IMR-90 (cell line): ENCODE data around the gene CDK11B. TPM values are rescaled to one million over a fixed set of nuclear protein-coding genes. Genes with fewer than 3 reads are reported as not detected.
"Not testable (repeated sequence)": the region's sequence is repeated elsewhere in the genome, so short reads cannot be mapped to it uniquely, and the experiment has no call there.

ENCODE experiments used
- ATAC-seq: fragments of 200-7000 bp; cut with Tn5 transposase; 2 replicates; pipeline ENCODE4 v1.9.1; 2020; ENCODE audit warnings: low read depth, mild to moderate bottlenecking, moderate library complexity
- BruUV-seq: library from RNA; stranded (reverse); fragments of 400-500 nt; replicated peaks from 2 replicates; lab custom pipeline; 2021; lab: Mats Ljungman, UMichigan
- CTCF ChIA-PET: fragments of 300-600 bp; formaldehyde crosslinking; extraction: SDS; loops from one replicate; lab custom pipeline; 2021; ENCODE audit warnings: antibody characterized with exemption; lab: Yijun Ruan, JAX
- POLR2A ChIA-PET: fragments of 300-600 bp; sonication (Branson Sonifier 250); formaldehyde crosslinking; loops from one replicate; lab custom pipeline; 2022; ENCODE audit warnings: antibody characterized with exemption; ENCODE audit not compliant: unreplicated experiment; lab: Charles Lee
- DNase-seq: peaks from one replicate; pipeline ENCODE4 v3.0.0; 2013
- H2AFZ ChIP-seq: replicated peaks from 2 replicates; pipeline ENCODE3; 2013; ENCODE audit warnings: low read length, mild to moderate bottlenecking; ENCODE audit not compliant: poor library complexity
- H2AK5ac ChIP-seq: 2 replicates; pipeline ENCODE4 v1.6.1; 2013; ENCODE audit warnings: low read depth, low read length, inconsistent platforms
- H2AK9ac ChIP-seq: replicated peaks from 2 replicates; pipeline ENCODE3; 2013; ENCODE audit warnings: mild to moderate bottlenecking, low read depth, low read length, moderate library complexity; ENCODE audit not compliant: poor library complexity
- H2BK120ac ChIP-seq: 2 replicates; pipeline ENCODE4 v1.6.1; 2013; ENCODE audit warnings: low read depth, low read length, inconsistent platforms
- H2BK15ac ChIP-seq: 3 replicates; pipeline ENCODE4 v1.6.1; 2013; ENCODE audit warnings: low read depth, low read length, inconsistent platforms
- H2BK20ac ChIP-seq: 2 replicates; pipeline ENCODE4 v1.6.1; 2013; ENCODE audit warnings: low read depth, mild to moderate bottlenecking, inconsistent platforms, low read length, moderate library complexity
- H2BK5ac ChIP-seq: 2 replicates; pipeline ENCODE4 v1.6.1; 2013; ENCODE audit warnings: mild to moderate bottlenecking, low read depth, low read length, inconsistent platforms; ENCODE audit not compliant: poor library complexity, severe bottlenecking
- H3K14ac ChIP-seq: replicated peaks from 2 replicates; pipeline ENCODE4 v1.6.1; 2013; ENCODE audit warnings: low read depth, low read length, inconsistent platforms
- H3K18ac ChIP-seq: 2 replicates; pipeline ENCODE4 v1.6.1; 2013; ENCODE audit warnings: low read depth, low read length, control low read depth
- H3K23ac ChIP-seq: 2 replicates; pipeline ENCODE4 v1.6.1; 2013; ENCODE audit warnings: low read depth, low read length, inconsistent platforms
- H3K27ac ChIP-seq: 2 replicates; pipeline ENCODE4 v1.5.1; 2013; ENCODE audit warnings: mild to moderate bottlenecking, control low read depth, low read length; ENCODE audit not compliant: insufficient read depth
- H3K27me3 ChIP-seq: 2 replicates; pipeline ENCODE4 v1.6.1; 2013; ENCODE audit warnings: low read length; ENCODE audit not compliant: control insufficient read depth, insufficient read depth
- H3K36me3 ChIP-seq: 2 replicates; pipeline ENCODE4 v1.6.1; 2013; ENCODE audit warnings: low read length, mixed read lengths; ENCODE audit not compliant: control insufficient read depth, insufficient read depth
- H3K4ac ChIP-seq: 2 replicates; pipeline ENCODE4 v1.6.1; 2013; ENCODE audit warnings: low read depth, low read length, inconsistent platforms
- H3K4me1 ChIP-seq: 2 replicates; pipeline ENCODE4 v1.6.1; 2013; ENCODE audit warnings: low read length, mixed read lengths; ENCODE audit not compliant: control insufficient read depth, insufficient read depth
- H3K4me2 ChIP-seq: 2 replicates; pipeline ENCODE4 v1.6.1; 2013; ENCODE audit warnings: low read depth, mild to moderate bottlenecking, control low read depth, low read length, moderate library complexity
- H3K4me3 ChIP-seq: 2 replicates; pipeline ENCODE4 v1.5.1; 2013; ENCODE audit warnings: low read depth, mild to moderate bottlenecking, control low read depth, low read length, moderate library complexity; ENCODE audit not compliant: insufficient read depth
- H3K56ac ChIP-seq: 2 replicates; pipeline ENCODE4 v1.6.1; 2013; ENCODE audit warnings: low read length, inconsistent platforms; ENCODE audit not compliant: insufficient read depth; ENCODE audit errors: extremely low read depth
- H3K79me1 ChIP-seq, 2 experiments: 2 replicates each; pipeline ENCODE4 v1.6.1; 2013; ENCODE audit warnings: low read length in 2 of 2, inconsistent platforms in 1 of 2, low read depth in 1 of 2
- H3K9ac ChIP-seq: 2 replicates; pipeline ENCODE4 v1.6.1; 2013; ENCODE audit warnings: low read depth, low read length, control low read depth
- H3K9me1 ChIP-seq: 2 replicates; pipeline ENCODE4 v1.6.1; 2013; ENCODE audit warnings: low read length, inconsistent platforms; ENCODE audit not compliant: insufficient read depth
- H3K9me3 ChIP-seq: 2 replicates; pipeline ENCODE4 v1.6.1; 2013; ENCODE audit warnings: low read length; ENCODE audit not compliant: control insufficient read depth, insufficient read depth
- H4K20me1 ChIP-seq: 2 replicates; pipeline ENCODE4 v1.6.1; 2013; ENCODE audit warnings: low read length, inconsistent platforms; ENCODE audit not compliant: insufficient read depth
- H4K5ac ChIP-seq: 2 replicates; pipeline ENCODE4 v1.6.1; 2013; ENCODE audit warnings: mild to moderate bottlenecking, low read depth, low read length, control low read depth
- H4K8ac ChIP-seq, 2 experiments: 2 replicates each; pipeline ENCODE4 v1.6.1; 2013; ENCODE audit warnings: low read depth in 2 of 2, low read length in 2 of 2, control low read depth in 1 of 2, inconsistent platforms in 1 of 2
- H4K91ac ChIP-seq: 2 replicates; pipeline ENCODE4 v1.6.1; 2013; ENCODE audit warnings: low read depth, low read length, inconsistent platforms; ENCODE audit not compliant: insufficient read depth
- WGBS, 2 experiments: methylation state at CpG; one replicate each; pipeline versions ENCODE4 v1.1.5 to v1.1.7; 2013; ENCODE audit warnings: missing lambda C conversion rate in 2 of 2; ENCODE audit not compliant: insufficient read length in 1 of 2; ENCODE audit errors: extremely low coverage in 2 of 2; 5-methylcytosine and 5-hydroxymethylcytosine counted together
- dilution Hi-C: fragments of 300-500 bp; cut with HindIII; formaldehyde crosslinking; loops from one replicate; pipeline ENCODE4 v1.14.3; 2018; ENCODE audit warnings: low sequenced_read_pairs; ENCODE audit not compliant: unreplicated experiment
- in situ Hi-C: fragments of 300-500 bp; cut with MboI; formaldehyde crosslinking; loops from 3 replicates; pipeline ENCODE4 v1.14.3; 2019; ENCODE audit warnings: low sequenced_read_pairs, inconsistent platforms, mixed read lengths
- intact Hi-C: fragments of 100-400 bp; cut with micrococcal nuclease; formaldehyde crosslinking; loops from 2 replicates; pipeline ENCODE4 v1.10.0; 2022
- polyA plus RNA-seq, 3 experiments: library from polyadenylated mRNA; depleted of rRNA; stranded (reverse); fragments of >200 nt; gene quantifications; 2 replicates each; pipeline ENCODE4 v1.2.3, GENCODE V29; 2012; ENCODE audit warnings: low replicate concordance in 1 of 3
- total RNA-seq: library from RNA; depleted of rRNA; stranded (reverse); fragments of >200 nt; gene quantifications from 2 replicates; pipeline ENCODE4 v1.2.3, GENCODE V29; 2012

The CDK11B gene
- total and polyA plus RNA-seq, 2 of the 4 experiments (the other 2 are of a cell fraction), result 8.2 to 19.1 TPM

GRCh38 chr1:1640711-1641461, 17.9 kb downstream of the CDK11B start:
- H2BK5ac ChIP-seq, H3K79me1 ChIP-seq, H3K4me1 ChIP-seq, H2AK5ac ChIP-seq, H2AK9ac ChIP-seq, CTCF ChIA-PET, H4K20me1 ChIP-seq, H3K9ac ChIP-seq, H2BK20ac ChIP-seq, H4K5ac ChIP-seq, H2AFZ ChIP-seq, DNase-seq, H2BK120ac ChIP-seq, H3K4ac ChIP-seq, H3K56ac ChIP-seq, H3K27ac ChIP-seq, H4K91ac ChIP-seq, in situ Hi-C loops, H3K27me3 ChIP-seq, ATAC-seq, H3K9me3 ChIP-seq, H3K4me2 ChIP-seq, H3K18ac ChIP-seq, H3K14ac ChIP-seq, H3K23ac ChIP-seq, H3K9me1 ChIP-seq, BruUV-seq, dilution Hi-C loops, intact Hi-C loops, H2BK15ac ChIP-seq, H3K4me3 ChIP-seq, H4K8ac ChIP-seq: not testable (repeated sequence)
- 98% methylated on average over 6 of the region's 38 CpGs; no CpG with 5 or more reads in 1 of the 2 experiments for WGBS, 2 experiments
- peaks cover 14% of the 10 kb centered on the region for H3K36me3 ChIP-seq
- POLR2A ChIA-PET, result interaction anchor here (0.6 kb wide), 1 partner anchor 26 kb away, joined by 3 read pairs; no protein-coding TSS in a partner anchor

- in situ Hi-C loops, ATAC-seq, H3K18ac ChIP-seq, H2BK15ac ChIP-seq, H3K9me1 ChIP-seq, H2BK20ac ChIP-seq, H3K14ac ChIP-seq, H4K5ac ChIP-seq, H2AFZ ChIP-seq, BruUV-seq, dilution Hi-C loops, POLR2A ChIA-PET, H3K79me1 ChIP-seq, DNase-seq, H2AK9ac ChIP-seq, H2BK120ac ChIP-seq, CTCF ChIA-PET, H3K4me2 ChIP-seq, intact Hi-C loops, H3K9me3 ChIP-seq, H3K4me1 ChIP-seq, H3K9ac ChIP-seq, H3K27ac ChIP-seq, H2AK5ac ChIP-seq, H3K23ac ChIP-seq, H4K8ac ChIP-seq, H2BK5ac ChIP-seq, H4K91ac ChIP-seq, H3K27me3 ChIP-seq, H3K56ac ChIP-seq, H3K4me3 ChIP-seq, H3K4ac ChIP-seq, H4K20me1 ChIP-seq: not testable (repeated sequence)
- no CpG with 5 or more reads among the region's 25 CpGs for WGBS, 2 experiments
- peaks cover 11% of the 10 kb centered on the region for H3K36me3 ChIP-seq
Measured at GRCh38 chr1:1640081-1640480, 18.7 kb downstream of the CDK11B start.
